HG02610 (cell line): ENCODE results near the gene OCEL1.

Experiments used
- ATAC-seq: cut with Tn5 transposase; IDR thresholded peaks from one replicate; pipeline ENCODE4 v1.9.1; 2021; ENCODE audit warnings: mild to moderate bottlenecking, moderate library complexity; ENCODE audit not compliant: unreplicated experiment

The OCEL1 gene

DNA sequence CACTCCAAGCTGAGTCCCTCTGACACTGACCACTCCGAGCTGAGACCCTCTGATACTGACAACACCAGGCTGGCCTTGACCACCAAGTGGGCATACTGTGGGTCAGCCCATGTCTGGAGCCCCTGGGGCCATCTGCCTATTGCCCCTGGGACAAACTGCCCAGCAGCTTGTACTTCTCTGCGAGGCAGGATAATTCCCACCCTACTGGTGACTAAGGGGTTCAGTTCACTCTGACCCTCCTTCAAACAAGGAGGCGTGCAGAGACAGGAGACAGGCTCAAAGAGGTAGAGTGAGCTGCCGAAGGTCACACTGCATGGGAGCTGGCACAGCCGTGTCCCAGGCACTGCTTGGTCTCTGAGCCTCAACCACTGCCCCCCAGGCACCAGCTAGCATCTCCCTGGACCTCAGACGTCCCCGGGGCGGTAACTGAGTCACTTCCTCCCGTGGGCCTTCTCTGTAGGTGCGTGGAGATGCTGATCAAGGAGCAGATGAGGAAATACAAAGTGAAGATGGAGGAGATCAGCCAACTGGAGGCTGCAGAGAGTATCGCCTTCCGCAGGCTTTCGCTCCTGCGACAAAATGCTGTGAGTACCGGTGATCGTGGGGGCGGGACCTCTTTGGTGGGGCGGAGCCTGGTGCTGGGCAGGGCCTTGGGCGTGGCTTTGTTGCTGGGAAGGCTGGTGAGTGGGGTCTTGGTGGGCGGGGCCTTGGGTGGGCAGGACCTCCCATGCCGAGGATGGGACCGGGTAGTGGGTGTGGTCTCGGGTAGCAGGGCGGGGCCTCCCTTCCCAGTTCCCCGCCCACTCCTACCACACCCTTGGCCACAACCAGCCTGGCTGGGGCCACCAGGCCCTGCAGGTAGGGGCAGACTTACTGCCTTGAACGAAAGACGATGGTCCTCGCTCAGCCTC lies 16.6 kb upstream of the OCEL1 start:
- no peak for ATAC-seq

DNA sequence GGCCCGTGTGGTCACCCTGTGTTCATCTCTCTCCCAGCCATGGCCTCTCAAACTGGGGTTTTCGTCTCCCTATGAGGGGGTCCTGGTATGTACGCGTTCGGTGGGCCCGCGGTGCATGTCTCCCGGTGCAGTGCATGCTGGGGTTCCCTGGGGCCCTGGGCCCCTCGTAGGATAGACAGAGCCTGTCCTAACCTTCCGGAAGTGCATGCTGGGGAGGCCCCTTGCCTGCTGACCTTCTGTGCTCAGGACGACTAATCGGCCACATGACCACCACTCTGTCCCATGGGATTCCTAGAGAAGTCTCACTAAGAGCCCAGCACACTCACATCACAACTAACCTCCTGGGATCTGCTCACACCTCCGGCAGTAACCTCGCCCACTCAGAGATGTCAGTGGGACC lies 15.7 kb upstream of the OCEL1 start:
- ATAC-seq = no peak

DNA sequence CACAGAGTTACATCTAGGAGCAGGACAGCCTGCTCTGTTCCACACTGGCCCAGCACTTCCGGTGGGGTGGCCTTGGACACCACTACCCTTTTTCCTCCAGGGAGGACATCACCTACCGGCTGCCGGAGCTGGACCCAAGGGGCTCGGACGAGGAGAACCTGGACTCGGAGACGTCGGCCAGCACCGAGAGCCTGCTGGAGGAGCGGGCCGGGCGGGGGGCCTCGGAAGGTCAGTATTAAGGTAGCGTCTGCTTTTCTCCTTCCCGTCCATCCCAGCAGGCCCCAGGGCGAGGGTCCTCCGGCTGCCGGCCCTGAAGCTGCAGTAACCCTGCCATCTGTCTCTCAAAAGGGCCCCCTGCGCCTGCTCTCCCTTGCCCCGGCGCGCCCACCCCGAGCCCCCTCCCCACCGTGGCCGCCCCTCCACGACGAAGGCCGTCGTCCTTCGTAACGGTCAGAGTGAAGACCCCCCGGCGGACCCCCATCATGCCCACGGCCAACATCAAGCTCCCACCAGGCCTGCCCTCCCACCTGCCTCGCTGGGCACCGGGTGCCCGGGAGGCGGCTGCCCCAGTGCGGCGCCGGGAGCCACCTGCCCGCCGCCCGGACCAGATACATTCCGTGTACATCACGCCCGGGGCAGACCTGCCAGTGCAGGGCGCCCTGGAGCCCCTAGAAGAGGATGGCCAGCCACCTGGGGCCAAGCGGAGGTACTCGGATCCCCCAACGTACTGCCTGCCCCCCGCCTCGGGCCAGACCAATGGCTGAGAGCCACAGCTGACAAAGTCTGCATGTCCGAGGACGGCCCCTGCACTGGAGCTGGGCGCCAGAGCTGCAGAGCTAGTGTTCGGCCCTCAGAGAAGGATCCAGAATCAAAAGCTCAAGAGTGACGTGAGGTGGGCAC lies 14.2 kb upstream of the OCEL1 start:
- no peak for ATAC-seq

DNA sequence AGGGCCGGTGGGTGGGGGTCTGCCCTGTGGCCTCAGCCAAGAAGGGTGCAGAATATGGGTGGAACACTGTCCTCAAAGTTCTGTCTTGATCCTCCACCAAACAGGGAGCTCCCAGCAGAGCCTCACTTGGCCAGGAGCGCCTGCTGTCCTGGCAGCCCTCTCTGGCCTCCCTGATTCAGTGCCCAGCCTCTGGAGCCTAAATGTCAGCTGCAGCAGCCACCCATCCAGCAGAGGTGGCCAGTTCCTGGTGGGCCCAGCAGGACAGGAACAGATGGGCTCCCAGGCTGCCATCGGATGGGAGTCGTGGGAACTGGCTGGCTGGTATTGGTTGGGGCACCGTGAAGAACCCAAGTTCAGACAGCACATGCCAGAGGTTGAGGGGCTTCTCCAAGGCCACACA lies 12.7 kb upstream of the OCEL1 start:
- ATAC-seq = no peak

DNA sequence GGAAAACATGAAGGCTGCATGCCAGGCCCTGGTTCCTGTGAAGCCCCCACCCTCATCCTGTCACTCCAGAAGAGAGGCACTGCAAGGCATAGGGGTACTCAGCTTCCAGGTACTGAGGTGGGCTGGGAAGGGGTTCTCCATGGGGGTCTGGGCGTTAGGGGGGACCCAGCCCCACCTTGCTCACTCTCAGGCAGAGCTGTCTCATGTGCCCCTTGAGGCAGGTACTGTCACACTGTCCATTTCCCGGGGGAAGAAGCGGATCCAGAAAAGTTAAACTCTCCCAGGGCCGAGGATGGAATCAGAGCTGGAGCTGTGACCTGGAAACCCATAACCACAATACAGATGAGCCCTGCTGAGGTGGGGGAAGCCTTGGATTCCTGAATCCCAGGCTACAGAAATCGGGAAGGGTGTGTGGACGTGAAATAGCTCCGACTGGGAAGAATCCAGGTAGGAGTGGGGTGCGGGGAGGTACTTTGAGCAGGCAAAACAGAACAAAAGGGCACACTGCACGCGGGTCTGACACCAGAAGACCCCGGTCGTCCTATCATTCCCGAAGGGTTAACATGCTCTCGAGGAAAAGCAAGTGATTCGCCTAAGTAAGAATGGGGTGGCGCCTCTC lies 11.4 kb upstream of the OCEL1 start:
- ATAC-seq = no peak

DNA sequence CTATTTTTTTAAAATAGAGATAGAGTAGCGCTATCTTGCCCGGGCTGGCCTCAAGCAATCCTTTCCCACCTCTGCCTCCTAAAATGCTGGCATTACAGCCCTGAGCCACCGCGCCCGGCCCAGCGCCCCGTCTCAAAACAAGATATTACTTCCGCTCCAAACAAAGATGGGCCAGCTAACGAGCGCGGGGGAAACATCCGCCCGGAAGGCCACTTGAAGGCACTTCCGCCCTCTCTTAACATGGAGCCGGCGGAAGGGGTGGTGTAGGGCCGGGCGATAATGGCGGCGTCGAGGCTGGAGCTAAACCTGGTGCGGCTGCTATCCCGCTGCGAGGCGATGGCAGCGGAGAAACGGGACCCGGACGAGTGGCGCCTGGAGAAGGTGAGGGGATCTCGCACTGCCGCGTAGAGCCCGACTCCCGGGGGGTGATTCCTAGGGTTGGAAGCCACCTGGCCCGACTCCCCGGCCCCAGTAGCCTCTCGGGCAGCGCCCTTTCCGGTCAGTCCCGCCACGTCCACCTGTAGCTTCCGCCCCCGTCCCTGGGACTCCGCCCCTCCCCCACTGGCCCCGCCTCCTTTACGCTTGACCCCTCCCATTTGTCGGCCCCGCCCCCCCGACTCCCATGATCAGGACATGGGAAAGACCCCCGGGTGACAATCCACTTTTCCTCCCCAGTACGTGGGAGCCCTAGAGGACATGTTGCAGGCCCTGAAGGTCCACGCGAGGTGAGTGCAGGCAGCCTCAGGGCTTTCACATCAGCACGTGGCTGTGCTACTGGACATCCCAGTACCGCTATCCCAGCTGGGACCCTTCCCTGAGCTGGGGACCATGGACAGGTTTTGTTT lies 10.7 kb upstream of the OCEL1 start, which contains the start of gene USE1:
USE1 (plus strand) TSS at position 231 of the 845 bp plus-strand sequence; CDS start at position 280, 49 bp downstream.
- ATAC-seq = peak; percentile 72

DNA sequence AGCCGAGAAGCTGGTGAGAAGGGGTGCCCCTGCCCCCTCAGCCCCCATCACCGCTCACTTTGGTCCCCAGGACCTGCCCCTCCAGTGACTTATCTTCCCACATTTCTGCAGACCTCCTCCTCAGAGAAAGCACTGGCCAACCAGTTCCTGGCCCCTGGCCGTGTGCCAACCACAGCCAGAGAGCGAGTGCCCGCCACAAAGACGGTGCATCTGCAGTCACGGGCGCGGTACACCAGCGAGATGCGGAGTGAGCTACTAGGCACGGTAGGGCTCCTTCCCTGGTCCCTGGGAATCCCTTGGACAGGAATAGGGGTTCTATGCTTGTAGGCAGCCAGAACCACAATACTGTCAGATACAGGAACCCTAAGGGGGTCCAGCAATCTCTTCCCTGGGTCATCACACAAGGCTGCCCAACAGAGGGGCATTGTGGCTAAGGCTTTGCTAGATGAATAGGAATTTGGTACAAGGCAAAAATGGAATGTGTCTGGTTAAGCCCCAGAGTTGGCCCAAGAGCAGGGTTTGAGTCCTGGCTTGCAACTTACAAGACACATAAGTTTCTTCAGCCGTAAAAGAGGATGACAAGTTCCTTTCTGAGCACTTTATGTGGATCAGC lies 9.9 kb upstream of the OCEL1 start:
- no peak for ATAC-seq

DNA sequence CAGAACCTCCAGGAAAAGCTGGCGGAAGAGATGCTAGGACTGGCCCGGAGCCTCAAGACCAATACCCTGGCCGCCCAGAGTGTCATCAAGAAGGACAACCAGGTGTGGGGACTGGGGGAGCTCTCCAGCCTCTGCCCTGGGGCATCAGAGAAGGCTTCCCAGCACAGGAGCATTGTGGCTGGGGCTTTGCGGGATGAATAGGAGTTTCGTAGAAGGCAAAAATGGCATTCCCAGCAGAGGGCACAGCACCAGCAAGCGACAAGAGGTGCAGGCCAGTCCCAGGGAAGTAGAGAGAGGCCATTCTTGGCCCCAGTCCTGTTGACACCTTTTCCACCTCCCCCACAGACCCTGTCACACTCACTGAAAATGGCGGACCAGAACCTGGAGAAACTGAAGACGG lies 6.7 kb upstream of the OCEL1 start:
- no peak for ATAC-seq

DNA sequence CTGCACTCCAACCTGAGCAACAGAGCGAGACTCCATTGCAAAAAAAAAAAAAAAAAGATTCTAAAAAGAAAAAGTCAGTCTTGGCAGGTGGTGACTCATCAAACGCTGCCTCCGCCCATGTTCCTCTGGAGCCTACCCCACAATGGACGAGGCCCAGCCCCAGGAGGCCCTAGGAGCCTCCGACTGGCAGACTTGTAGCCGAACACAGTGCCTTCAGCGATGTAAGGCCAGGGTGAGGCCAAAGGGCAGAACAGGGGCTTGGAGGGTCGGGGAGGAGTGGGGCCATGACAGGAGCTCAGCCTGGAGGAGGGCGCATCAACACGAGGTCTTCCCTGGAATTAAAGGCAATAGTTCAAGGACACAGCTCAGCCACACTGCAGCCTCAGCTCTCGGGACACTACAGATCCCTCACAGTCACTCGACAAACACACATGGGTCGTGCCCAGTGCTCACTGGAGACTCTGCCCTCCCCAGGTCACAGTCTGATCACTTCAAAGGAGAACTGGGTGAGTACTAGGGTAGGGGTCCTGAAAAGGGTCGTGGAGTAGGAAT lies 5.7 kb upstream of the OCEL1 start:
- no peak for ATAC-seq

DNA sequence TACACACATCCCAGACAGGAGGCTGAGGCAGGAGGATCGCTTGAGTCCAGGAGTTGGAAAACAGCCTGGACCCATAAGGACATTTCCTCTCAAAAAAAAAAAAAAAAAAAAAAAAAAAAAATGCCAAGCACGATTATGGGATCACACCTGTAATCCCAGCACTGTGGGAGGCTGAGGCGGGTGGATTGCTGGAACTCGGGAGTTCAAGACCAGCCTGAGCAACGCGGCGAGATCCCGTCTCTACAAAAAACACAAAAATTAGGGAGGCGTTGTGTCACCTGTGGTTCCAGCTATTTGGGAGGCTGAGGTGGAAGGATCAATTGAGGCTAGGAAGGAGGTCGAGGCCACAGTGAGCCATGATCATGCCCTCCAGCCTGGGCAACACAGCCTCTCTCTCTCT lies 973 bp upstream of the OCEL1 start:
- no peak for ATAC-seq

DNA sequence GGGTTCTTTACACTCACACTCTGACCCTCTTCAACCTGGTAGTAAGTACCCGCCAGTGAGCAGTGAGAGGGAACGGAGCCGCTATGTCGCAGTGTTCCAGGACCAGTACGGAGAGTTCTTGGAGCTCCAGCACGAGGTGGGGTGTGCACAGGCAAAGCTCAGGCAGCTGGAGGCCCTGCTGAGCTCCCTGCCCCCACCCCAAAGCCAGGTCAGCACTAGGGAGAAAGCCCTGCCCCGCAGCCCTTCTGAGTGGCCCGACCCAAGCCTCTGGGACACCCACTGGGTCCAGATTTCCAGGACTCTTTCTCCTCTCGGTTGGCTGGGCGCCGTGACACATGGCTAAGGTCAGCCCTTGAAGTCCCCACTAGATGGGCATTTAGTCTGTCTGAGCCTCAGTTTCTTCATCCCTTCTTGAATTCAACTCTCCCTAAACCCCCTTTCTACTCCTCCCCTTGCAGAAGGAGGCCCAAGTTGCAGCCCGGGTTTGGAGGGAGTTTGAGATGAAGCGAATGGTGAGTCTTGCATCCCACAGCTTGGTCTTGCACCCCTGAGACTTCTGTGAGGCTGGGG lies 1.9 kb downstream of the OCEL1 start:
- ATAC-seq = no peak

DNA sequence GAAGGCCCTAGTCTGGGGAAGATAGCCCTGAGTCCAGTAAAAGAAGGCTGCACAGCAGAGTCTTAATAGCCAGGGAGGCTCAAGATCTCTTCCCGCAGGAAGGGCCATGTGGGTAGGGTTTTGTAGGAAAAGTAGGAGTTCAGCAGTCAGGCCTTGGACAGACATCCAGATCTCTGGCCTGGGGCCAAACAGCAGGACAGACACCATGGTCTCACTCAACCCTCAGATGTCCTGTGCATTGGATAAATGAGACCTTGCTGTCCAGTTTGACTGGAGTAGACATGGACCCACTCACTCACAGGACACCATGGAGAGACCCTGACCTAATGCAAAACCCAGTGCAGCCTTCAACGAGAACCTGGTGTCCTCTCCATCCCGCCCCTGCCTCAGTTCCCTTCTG lies 3.9 kb downstream of the OCEL1 start:
- no peak for ATAC-seq

DNA sequence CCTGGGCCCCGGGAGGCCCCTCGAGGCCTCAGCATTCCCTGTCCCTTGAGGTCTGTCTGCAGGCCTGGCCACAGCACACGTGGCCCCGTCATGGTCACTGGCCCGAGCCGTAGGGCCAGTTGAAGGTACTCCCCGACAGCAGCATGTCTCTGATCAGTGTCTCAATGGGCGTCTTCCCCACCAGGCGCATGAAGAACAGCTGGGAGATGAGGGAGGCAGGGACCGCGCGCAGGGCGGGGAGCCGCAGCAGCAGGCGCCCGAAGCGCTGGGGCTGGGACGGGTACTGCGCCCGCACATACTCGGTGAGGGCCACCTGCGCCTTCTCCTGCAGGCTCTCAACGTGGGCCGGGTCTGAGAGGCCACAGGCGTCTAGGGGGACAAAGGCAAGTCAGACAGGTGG lies 6.2 kb downstream of the OCEL1 start:
- ATAC-seq = no peak

DNA sequence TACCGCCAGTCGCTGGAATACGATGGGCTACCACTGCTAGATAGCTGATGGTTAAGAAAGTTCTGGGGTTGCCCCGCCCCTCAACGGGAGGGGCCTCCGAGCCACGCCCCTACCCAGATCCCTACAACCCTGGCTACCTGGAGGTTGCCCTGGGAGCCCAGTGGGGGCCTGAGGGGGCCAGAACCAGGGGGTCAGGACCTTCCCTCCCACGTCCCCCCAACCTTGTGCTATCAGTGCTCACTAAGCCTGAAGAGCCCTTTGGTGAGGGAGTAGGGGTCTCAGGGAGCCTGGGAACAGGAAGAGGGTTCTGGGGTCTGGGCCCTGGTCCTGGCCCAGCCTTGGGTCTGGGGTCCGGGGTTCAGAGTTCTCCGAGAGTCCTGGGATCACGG lies 8.9 kb downstream of the OCEL1 start:
- peak; percentile 46 for ATAC-seq

DNA sequence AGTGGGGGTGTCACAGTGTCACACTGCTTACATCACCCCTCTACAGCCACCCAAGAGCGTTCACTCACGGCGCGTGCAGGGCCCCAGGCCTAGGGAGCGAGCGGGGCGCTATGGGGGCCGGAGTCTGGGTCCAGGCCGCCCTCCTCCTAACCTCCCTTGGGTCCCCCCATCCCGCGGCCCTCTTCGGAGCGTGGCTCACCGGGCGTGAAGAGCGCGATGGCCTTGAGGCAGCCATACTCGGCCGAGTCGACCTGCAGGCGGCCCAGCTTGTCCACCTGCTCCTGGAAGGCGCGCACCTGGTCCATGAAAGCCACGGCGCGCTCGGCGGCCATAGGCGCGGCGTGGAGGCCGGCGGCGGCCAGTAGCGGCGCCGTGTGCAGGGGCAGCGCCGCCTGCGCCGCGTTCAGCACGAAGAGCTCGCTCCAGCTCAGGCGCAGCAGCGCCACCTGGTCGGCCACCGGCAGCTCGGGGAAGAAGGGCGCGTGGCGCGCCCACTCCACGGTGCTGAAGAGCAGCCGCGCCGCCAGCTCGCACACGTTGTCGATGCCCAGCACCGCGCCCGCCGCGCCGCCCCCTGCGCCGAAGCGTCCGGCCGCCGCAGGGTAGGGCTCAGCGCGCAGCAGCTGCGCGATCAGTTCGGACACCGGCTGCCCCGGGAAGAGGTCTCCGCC lies 9.4 kb downstream of the OCEL1 start:
- ATAC-seq = peak; percentile 58

DNA sequence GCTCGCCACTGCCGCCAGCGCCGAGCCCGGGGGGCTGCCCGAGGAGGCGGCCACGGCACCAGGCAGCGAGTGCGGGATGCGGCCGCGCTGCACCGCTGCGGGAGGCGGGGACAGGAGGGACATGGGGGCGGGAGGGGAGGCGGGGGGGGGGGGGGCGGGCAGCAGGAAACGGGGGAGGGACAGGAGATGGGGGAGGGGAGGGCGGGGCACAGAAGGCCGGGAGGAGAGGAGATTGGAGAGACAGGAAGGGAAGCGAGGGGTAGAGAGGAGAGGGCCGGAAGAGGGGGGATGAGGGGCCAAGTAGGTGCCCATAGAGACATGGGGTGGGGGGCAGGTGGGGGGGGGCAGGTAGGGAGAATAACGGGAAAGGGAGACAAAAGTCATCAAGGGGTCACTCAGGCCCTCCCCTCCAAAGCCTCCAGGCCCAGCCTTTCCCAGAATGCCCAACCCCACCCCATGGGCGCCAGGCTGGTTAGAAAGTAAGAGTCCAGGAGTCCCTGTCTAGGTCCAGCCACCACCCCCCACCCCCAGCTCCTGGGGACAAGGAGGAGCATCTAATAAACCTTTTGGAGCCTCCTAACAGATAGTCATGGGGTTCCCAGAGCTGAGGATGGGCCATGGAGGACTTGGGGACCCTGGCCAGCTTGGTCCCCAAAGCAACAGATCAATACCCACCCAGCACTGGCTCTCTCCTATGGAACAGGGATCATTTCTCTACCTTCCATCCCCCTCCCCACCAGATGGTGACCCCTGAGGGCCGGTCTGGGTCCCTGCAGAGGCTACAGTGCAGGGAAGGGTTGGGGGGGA lies 10.1 kb downstream of the OCEL1 start:
- no peak for ATAC-seq

DNA sequence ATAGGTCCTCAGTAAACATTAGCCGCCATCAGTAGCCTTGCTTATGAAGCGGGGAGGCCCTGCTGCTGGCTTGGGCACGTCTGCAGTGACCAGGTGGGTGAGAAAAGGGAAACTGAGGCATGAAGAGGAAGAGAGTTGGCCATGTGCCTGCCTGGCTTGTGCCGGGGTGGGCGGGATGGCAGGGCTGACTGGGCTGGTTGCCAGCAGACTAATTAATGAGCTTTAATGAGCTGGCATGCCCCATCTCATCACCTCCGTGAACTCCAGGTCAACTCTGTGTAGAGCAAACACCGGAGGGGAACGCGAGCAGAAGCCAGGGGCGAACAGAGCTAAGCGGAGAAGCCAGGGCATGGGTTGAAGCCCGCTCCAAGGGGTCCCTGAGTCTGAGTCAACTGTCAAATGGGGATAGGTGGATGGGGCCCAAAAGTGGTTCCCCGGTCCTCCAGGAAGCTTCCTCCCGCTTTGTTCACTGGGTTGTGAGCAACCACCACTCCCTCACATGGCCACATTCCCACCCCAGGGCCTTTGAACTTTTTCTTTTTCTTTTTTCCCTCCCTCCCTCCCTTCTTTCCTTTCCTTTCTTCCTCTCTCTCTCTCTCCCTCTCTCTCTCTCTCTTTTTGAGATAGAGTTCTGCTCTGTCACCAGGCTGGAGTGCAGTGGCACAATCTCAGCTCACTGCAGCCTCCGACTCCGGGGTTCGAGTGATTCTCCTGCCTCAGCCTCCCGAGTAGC lies 11.0 kb downstream of the OCEL1 start:
- ATAC-seq = no peak
